Thyroid gland (tissue), 4 donors: Measurements from ENCODE around the gene SEL1L3.

Experiments
- POLR2A ChIP-seq, 2 donors: fragments of 450-650 bp; IDR thresholded peaks; one replicate each; pipeline ENCODE4 v1.6.1; 2017; ENCODE audit warnings: antibody characterized with exemption in 2 of 2, mild to moderate bottlenecking in 2 of 2, moderate library complexity in 1 of 2
- TF ChIP-seq, protein P1 (sequence below), 6 experiments: fragments of 200-600 bp in 3 of 6; fragments of 450-650 bp in 3 of 6; sonication (generic) in 3 of 6; IDR thresholded peaks; one replicate each; pipeline ENCODE4 v1.5.1; 2016 to 2019; ENCODE audit warnings: antibody characterized with exemption in 6 of 6, mild to moderate bottlenecking in 2 of 6, inconsistent platforms in 1 of 6, moderate library complexity in 1 of 6

DNA sequence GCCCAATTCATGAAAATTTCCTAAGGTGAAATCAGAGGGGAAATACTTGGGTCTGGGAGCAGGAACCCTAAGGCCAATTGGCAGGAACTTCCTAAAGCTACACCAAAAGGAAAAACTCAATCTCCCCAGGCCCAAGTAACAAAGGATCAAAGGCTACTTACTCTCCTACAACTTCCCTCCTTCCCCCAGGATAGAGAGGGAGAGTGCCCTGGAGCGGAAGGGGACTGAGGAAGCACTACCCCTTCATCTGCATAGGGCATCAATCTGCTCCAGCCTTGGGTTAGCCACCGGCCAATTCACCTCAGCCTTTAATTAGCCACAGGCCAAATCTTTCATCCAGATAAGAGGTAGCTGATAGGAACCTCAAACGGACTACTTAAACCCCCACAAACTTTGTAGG lies 152.2 kb downstream of the SEL1L3 start:
- TF ChIP-seq, protein P1, sequence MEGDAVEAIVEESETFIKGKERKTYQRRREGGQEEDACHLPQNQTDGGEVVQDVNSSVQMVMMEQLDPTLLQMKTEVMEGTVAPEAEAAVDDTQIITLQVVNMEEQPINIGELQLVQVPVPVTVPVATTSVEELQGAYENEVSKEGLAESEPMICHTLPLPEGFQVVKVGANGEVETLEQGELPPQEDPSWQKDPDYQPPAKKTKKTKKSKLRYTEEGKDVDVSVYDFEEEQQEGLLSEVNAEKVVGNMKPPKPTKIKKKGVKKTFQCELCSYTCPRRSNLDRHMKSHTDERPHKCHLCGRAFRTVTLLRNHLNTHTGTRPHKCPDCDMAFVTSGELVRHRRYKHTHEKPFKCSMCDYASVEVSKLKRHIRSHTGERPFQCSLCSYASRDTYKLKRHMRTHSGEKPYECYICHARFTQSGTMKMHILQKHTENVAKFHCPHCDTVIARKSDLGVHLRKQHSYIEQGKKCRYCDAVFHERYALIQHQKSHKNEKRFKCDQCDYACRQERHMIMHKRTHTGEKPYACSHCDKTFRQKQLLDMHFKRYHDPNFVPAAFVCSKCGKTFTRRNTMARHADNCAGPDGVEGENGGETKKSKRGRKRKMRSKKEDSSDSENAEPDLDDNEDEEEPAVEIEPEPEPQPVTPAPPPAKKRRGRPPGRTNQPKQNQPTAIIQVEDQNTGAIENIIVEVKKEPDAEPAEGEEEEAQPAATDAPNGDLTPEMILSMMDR (IDR thresholded peaks at IDR 0.05) = no peak
- TF ChIP-seq POLR2A (IDR thresholded peaks at IDR 0.05) = no peak
